NCI-H2171 (cell line): ENCODE results near the gene THAP11.
A peak's percentile ranks its signal among the peaks of the same experiment; 100 is the strongest.
"Not testable (repeated sequence)": the region's sequence is repeated elsewhere in the genome, so short reads cannot be mapped to it uniquely, and the experiment has no call there.

Experiments used
- DNase-seq: peaks from one replicate; lab custom pipeline; 2025; lab: John Stamatoyannopoulos, UW

Gene THAP11

GRCh38 chr16:67837190-67837589, 4.9 kb upstream of the THAP11 start:
- DNase-seq: not testable (repeated sequence)

GRCh38 chr16:67837811-67838210, 4.3 kb upstream of the THAP11 start:
- no peak for DNase-seq

GRCh38 chr16:67841198-67841815, 813 bp upstream of the THAP11 start:
- DNase-seq: no peak

GRCh38 chr16:67842509-67843342, 606 bp downstream of the THAP11 start:
- peak; percentile 55 for DNase-seq

- DNase-seq: no peak
These were observed 1.2 kb downstream of the THAP11 start for GRCh38 chr16:67843343-67843765.

- no peak for DNase-seq
These were observed 2.4 kb downstream of the THAP11 start for GRCh38 chr16:67844497-67844896.

- DNase-seq: no peak
These were observed 3.4 kb downstream of the THAP11 start for GRCh38 chr16:67845291-67846062.

GRCh38 chr16:67846063-67846319, 3.9 kb downstream of the THAP11 start:
- DNase-seq: no peak

- DNase-seq: peak; percentile 96
These were observed 4.4 kb downstream of the THAP11 start, which contains the start of gene NUTF2 for GRCh38 chr16:67846320-67847063. NUTF2 (plus strand) TSS chr16:67846933; CDS start chr16:67865131, 18,198 bp downstream.

GRCh38 chr16:67847064-67847861, 5.1 kb downstream of the THAP11 start, which contains the start of gene CENPT:
CENPT (minus strand) TSS chr16:67847693; CDS start chr16:67833859, 13,834 bp downstream.
- peak; percentile 74 for DNase-seq

GRCh38 chr16:67848118-67848517, 6.0 kb downstream of the THAP11 start:
- DNase-seq: no peak

GRCh38 chr16:67853670-67854069, 11.6 kb downstream of the THAP11 start:
- DNase-seq: no peak

- no peak for DNase-seq
These were observed 13.7 kb downstream of the THAP11 start for GRCh38 chr16:67855789-67856188.

GRCh38 chr16:67856927-67857546, 14.9 kb downstream of the THAP11 start:
- DNase-seq: no peak

GRCh38 chr16:67857547-67858233, 15.6 kb downstream of the THAP11 start:
- DNase-seq: no peak

- DNase-seq: no peak
These were observed 16.4 kb downstream of the THAP11 start for GRCh38 chr16:67858500-67858899.

- no peak for DNase-seq
These were observed 18.7 kb downstream of the THAP11 start for GRCh38 chr16:67860589-67861398.

- no peak for DNase-seq
These were observed 19.8 kb downstream of the THAP11 start for GRCh38 chr16:67861877-67862276.
